OCI-LY1 (cell line): ENCODE data around the gene TMF1.

Experiments
- H2AFZ ChIP-seq: fragments of 200-600 bp; sonication (generic), shearing (Covaris generic); 2 replicates; pipeline ENCODE4 v1.6.0; 2014; ENCODE audit warnings: antibody characterized with exemption, mild to moderate bottlenecking, low read length
- H3F3A ChIP-seq: fragments of 200-600 bp; sonication (generic), shearing (Covaris generic); 2 replicates; pipeline ENCODE4 v1.6.0; 2014; ENCODE audit warnings: mild to moderate bottlenecking, antibody characterized with exemption, low read length, moderate library complexity; ENCODE audit not compliant: insufficient read depth
- H3K27ac ChIP-seq: fragments of 200-600 bp; sonication (generic); 2 replicates; pipeline ENCODE4 v1.5.1; 2014; ENCODE audit warnings: low read length, mixed run types, mild to moderate bottlenecking, low read depth; ENCODE audit not compliant: poor library complexity, severe bottlenecking
- H3K27me3 ChIP-seq: fragments of 200-600 bp; sonication (generic); 2 replicates; pipeline ENCODE4 v1.6.0; 2014; ENCODE audit warnings: antibody characterized with exemption, mild to moderate bottlenecking, low read length, moderate library complexity; ENCODE audit not compliant: insufficient read depth
- H3K36me3 ChIP-seq: fragments of 200-600 bp; sonication (generic); 2 replicates; pipeline ENCODE4 v1.6.1; 2014; ENCODE audit warnings: mild to moderate bottlenecking, antibody characterized with exemption, low read length, moderate library complexity, mixed read lengths; ENCODE audit not compliant: insufficient read depth
- H3K4me1 ChIP-seq: fragments of 200-600 bp; sonication (generic); 2 replicates; pipeline ENCODE4 v1.5.1; 2014; ENCODE audit warnings: mild to moderate bottlenecking, low read length, moderate library complexity; ENCODE audit not compliant: insufficient read depth, severe bottlenecking
- H3K4me2 ChIP-seq: fragments of 200-600 bp; sonication (generic), shearing (Covaris generic); 2 replicates; pipeline ENCODE4 v1.6.1; 2014; ENCODE audit warnings: low read length
- H3K4me3 ChIP-seq: fragments of 200-600 bp; sonication (generic); 2 replicates; pipeline ENCODE4 v1.5.1; 2014; ENCODE audit warnings: low read length, low read depth, mild to moderate bottlenecking, mixed read lengths; ENCODE audit not compliant: poor library complexity, severe bottlenecking
- H3K79me2 ChIP-seq: fragments of 200-600 bp; shearing (Covaris generic); 2 replicates; pipeline ENCODE4 v1.6.1; 2016; ENCODE audit warnings: mixed run types, low read length, mixed read lengths; ENCODE audit not compliant: insufficient read depth
- H3K9ac ChIP-seq: fragments of 200-600 bp; sonication (generic), shearing (Covaris generic); 2 replicates; pipeline ENCODE4 v1.6.1; 2014; ENCODE audit warnings: mild to moderate bottlenecking, low read length, mixed read lengths
- H3K9me2 ChIP-seq: fragments of 200-600 bp; sonication (generic), shearing (Covaris generic); 2 replicates; pipeline ENCODE4 v1.6.1; 2014; ENCODE audit warnings: low read depth, mild to moderate bottlenecking, low read length, mixed read lengths
- H3K9me3 ChIP-seq: fragments of 200-600 bp; shearing (Covaris generic); 2 replicates; pipeline ENCODE4 v1.6.1; 2014; ENCODE audit warnings: low read length, mixed read lengths
- H4K20me1 ChIP-seq: fragments of 200-600 bp; sonication (generic), shearing (Covaris generic); 2 replicates; pipeline ENCODE4 v1.6.0; 2016; ENCODE audit warnings: mild to moderate bottlenecking, low read length; ENCODE audit not compliant: insufficient read depth
- EZH2 ChIP-seq: fragments of 200-600 bp; sonication (generic), shearing (Covaris generic); IDR thresholded peaks from 2 replicates; pipeline ENCODE4 v1.8.0; 2017; ENCODE audit warnings: borderline replicate concordance, mixed run types, mild to moderate bottlenecking, antibody characterized with exemption, low read length, moderate library complexity, mixed read lengths
- TF ChIP-seq, protein P1 (sequence below): fragments of 200-600 bp; sonication (generic), shearing (Covaris generic); IDR thresholded peaks from 2 replicates; pipeline ENCODE4 v1.5.1; 2017; ENCODE audit warnings: mild to moderate bottlenecking, antibody characterized with exemption, low read length, moderate library complexity, mixed read lengths

Gene TMF1

DNA sequence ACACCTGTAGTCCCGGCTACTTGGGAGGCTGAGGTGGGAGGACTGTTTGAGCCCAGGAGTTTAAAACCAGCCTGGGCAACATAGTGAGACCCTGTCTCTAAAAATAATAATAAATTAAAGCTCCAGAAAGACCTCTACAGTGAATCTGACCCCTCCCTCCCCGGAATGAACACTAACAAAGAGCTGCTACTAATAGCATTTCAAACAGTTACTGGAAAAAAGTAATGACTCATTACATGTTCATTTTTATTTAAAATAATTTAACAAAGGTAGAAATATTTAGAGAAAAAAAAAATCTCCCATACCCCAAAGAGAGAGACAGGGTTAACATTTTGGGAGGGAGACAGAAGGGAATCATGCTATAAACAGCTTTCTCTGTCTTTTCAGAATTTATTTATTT, 30.2 kb upstream of the TMF1 start:
- peak overlapping the region; percentile 19 for H3K4me3 ChIP-seq
- no peaks in the 10 kb centered on the region for H3K27me3 ChIP-seq
- peaks cover 1% of the 10 kb centered on the region; the same call in 1 of the 2 replicates for H3K36me3 ChIP-seq
- H3K4me1 ChIP-seq: peaks cover 84% of the 10 kb centered on the region
- peak overlapping the region; percentile 51 for H3K4me2 ChIP-seq
- H3K9ac ChIP-seq: peak overlapping the region; percentile 20; the same call in 1 of the 2 replicates
- H3K27ac ChIP-seq: peak overlapping the region; percentile 89
- peaks cover 26% of the 10 kb centered on the region for H3K79me2 ChIP-seq
- no peaks in the 10 kb centered on the region for H4K20me1 ChIP-seq
- no peak overlapping the region for H2AFZ ChIP-seq
- H3F3A ChIP-seq: 0 out of 2 replicates have a peak, but pooled peaks cover 8% of the 10 kb centered on the region
- H3K9me2 ChIP-seq: no peaks in the 10 kb centered on the region
- no peaks in the 10 kb centered on the region for H3K9me3 ChIP-seq
- TF ChIP-seq EZH2: no peak

DNA sequence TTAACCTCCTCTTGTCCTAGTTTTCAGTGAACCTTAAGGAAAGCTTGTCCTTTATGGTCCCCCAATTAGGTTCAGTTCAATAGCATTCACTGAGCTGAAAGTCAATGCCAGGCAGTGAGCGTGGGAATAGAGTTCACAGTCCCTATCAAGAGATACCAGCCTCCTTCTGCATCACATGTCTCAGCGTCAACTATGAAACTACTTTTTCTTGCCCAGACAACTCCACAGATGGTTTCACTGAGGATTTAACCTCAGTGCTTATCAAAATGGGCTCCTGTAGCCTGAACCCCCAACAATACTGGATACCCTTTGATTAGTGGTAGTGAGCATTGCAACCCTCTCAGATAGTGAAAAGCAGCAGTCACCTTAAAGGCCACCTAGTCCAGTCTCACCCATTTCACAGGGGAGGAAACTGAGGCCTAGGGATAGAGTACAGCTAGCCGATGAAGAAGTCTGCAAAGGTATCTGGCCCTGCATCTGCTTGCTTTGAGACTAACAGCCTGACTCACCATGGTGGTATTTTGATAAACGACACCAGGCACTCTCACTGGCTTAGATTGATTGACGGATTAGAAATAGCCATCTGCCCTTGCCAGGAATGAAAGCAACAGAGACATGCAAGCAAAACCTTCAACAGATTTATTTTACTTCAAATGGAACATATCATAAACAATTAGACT, 29.6 kb upstream of the TMF1 start:
- Histone ChIP-seq H4K20me1 (no peaks in the 10 kb centered on the region), H3K36me3 (peaks cover 4% of the 10 kb centered on the region; the same call in 1 of the 2 replicates), H2AFZ (no peak overlapping the region; the same call in 1 of the 2 replicates), H3K27ac (peak overlapping the region; percentile 89), H3K79me2 (peaks cover 32% of the 10 kb centered on the region), H3K4me3 (no peak overlapping the region), H3K4me1 (peaks cover 81% of the 10 kb centered on the region), H3K27me3 (no peaks in the 10 kb centered on the region), H3K9ac (peak overlapping the region; percentile 20; the same call in 1 of the 2 replicates), H3K4me2 (peak overlapping the region; percentile 35; the same call in 1 of the 2 replicates), H3F3A (0 out of 2 replicates have a peak, but pooled peaks cover 8% of the 10 kb centered on the region), H3K9me3 (no peaks in the 10 kb centered on the region), H3K9me2 (no peaks in the 10 kb centered on the region)
- TF ChIP-seq, protein P1, sequence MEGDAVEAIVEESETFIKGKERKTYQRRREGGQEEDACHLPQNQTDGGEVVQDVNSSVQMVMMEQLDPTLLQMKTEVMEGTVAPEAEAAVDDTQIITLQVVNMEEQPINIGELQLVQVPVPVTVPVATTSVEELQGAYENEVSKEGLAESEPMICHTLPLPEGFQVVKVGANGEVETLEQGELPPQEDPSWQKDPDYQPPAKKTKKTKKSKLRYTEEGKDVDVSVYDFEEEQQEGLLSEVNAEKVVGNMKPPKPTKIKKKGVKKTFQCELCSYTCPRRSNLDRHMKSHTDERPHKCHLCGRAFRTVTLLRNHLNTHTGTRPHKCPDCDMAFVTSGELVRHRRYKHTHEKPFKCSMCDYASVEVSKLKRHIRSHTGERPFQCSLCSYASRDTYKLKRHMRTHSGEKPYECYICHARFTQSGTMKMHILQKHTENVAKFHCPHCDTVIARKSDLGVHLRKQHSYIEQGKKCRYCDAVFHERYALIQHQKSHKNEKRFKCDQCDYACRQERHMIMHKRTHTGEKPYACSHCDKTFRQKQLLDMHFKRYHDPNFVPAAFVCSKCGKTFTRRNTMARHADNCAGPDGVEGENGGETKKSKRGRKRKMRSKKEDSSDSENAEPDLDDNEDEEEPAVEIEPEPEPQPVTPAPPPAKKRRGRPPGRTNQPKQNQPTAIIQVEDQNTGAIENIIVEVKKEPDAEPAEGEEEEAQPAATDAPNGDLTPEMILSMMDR: no peak
- TF ChIP-seq EZH2: no peak

DNA sequence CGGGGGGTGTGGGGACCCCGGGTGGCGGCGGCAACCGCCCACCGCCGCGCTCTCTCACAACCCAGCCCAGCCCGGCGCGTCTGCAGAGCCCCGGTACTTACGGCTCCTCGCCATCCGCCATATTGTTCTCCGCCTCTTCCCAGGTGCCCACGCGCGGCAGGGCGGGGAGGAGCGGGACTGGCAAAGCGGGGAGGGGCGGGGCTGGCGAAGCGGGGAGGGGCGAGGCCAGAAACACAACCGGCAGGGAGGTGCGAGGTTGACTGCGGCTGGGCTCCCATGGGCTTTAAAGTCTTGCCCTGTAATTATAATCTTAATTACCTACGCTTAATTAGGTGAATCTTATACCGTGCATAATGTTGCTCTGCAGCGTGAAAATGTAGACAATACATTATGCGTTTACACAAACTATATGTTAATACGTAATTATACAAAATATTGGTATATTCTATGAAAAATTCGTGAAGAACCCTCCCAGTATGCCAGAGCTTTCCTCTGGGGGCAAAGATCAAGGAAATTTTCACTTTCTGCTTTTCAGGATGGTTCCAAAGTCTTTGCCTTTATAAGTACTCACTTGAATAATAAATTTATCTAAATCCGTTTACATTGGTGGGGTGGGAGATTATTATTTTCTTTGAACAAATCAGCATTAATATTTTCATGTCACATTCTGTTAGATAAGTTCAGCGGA, 28.2 kb upstream of the TMF1 start, which contains the start of gene UBA3:
TSS of gene UBA3 (minus strand) at position 133 of the 688 bp plus-strand sequence. CDS start at position 121, 12 bp downstream.
- H3K27ac ChIP-seq: peak within 1 kb of the TSS; percentile 89
- H3F3A ChIP-seq: 0 out of 2 replicates have a peak, but pooled peaks cover 8% of the 10 kb centered on the region
- H4K20me1 ChIP-seq: no peaks in the 10 kb centered on the region
- peaks cover 4% of the 10 kb centered on the region; the same call in 1 of the 2 replicates for H3K36me3 ChIP-seq
- no peaks in the 10 kb centered on the region for H3K9me2 ChIP-seq
- TF ChIP-seq, protein P1: no peak
- TF ChIP-seq EZH2: no peak
- peak within 1 kb of the TSS; percentile 89 for H3K4me3 ChIP-seq
- H3K4me1 ChIP-seq: peaks cover 68% of the 10 kb centered on the region
- peak within 1 kb of the TSS; percentile 92 for H3K9ac ChIP-seq
- no peak within 1 kb of the TSS for H2AFZ ChIP-seq
- peaks cover 34% of the 10 kb centered on the region for H3K79me2 ChIP-seq
- H3K27me3 ChIP-seq: no peaks in the 10 kb centered on the region
- H3K4me2 ChIP-seq: peak within 1 kb of the TSS; percentile 85
- H3K9me3 ChIP-seq: no peaks in the 10 kb centered on the region
